Measurements from ENCODE around the gene PRKN.
"Not testable (repeated sequence)": the region's sequence is repeated elsewhere in the genome, so short reads cannot be mapped to it uniquely, and the experiment has no call there.

Gene PRKN

GRCh38 chr6:161346717-161347116 is 1380.8 kb downstream of the PRKN start:
- in situ Hi-C loops (cut with MboI; ENCODE audit: low pct_unique_long_range_greater_than_20kb, low sequenced_read_pairs, unreplicated experiment), result no loop called here
- TF ChIP-seq CTCF (IDR thresholded peaks at IDR 0.05; ENCODE audit: extremely low read depth, insufficient read depth, missing control alignments), result no peak
- DNase-seq (ENCODE audit: low spot score), result no peak

- no peak for DNase-seq (ENCODE audit: low spot score)
- in situ Hi-C loops (cut with MboI; ENCODE audit: low pct_unique_long_range_greater_than_20kb, low sequenced_read_pairs, unreplicated experiment), result no loop called here
- no peak for TF ChIP-seq CTCF (IDR thresholded peaks at IDR 0.05; ENCODE audit: extremely low read depth, insufficient read depth, missing control alignments)
These were observed 1382.9 kb downstream of the PRKN start for GRCh38 chr6:161344626-161345025.

GRCh38 chr6:161342039-161342438 is 1385.5 kb downstream of the PRKN start:
- no peak for TF ChIP-seq CTCF (IDR thresholded peaks at IDR 0.05; ENCODE audit: extremely low read depth, insufficient read depth, missing control alignments)
- no peak for DNase-seq (ENCODE audit: low spot score)
- in situ Hi-C loops (cut with MboI; ENCODE audit: low pct_unique_long_range_greater_than_20kb, low sequenced_read_pairs, unreplicated experiment), result no loop called here

GRCh38 chr6:161341638-161342037 is 1385.9 kb downstream of the PRKN start:
- no peak for DNase-seq (ENCODE audit: low spot score)
- no peak for TF ChIP-seq CTCF (IDR thresholded peaks at IDR 0.05; ENCODE audit: extremely low read depth, insufficient read depth, missing control alignments)
- in situ Hi-C loops (cut with MboI; ENCODE audit: low pct_unique_long_range_greater_than_20kb, low sequenced_read_pairs, unreplicated experiment), result no loop called here

DNA sequence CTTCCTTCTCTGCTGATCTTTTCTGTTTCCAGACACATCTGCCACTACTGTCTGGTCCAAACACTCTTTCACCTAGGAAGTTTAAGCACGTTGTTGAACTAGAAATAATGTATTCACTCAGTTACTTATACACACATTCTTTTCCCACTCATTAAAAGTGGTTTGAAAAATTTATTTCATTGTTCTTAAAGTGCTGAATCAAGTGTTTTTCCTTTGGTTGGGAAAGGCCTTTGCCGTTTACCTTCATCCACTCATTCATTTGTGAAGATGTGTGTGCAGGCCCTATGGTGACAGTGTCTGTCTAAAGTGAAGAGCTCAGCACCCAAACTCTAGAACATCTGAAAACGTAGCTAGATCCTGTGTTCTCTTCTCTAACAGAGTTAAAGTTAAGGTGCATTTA is 1389.6 kb downstream of the PRKN start:
- in situ Hi-C loops (cut with MboI; ENCODE audit: low pct_unique_long_range_greater_than_20kb, low sequenced_read_pairs, unreplicated experiment), result no loop called here
- DNase-seq (ENCODE audit: low spot score), result no peak
- no peak for TF ChIP-seq CTCF (IDR thresholded peaks at IDR 0.05; ENCODE audit: extremely low read depth, insufficient read depth, missing control alignments)

DNA sequence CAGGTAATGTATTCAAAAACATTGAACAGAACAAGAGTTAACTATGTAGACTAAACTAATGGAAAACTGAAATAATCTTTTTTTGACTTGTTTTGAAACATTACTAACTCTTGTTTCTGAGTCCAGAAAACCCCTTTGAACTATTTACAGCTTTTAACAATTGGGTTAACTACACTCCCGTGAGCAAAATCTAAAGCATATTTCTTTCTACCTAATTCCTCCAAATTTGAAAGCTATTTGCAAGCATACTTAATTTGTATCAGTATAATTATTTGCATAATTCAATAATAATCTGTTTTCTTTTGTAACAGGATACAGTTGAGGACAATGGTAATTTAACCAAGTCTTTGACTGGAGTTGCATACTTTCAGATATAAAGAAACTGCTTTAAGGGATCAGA is 1391.1 kb downstream of the PRKN start:
- in situ Hi-C loops (cut with MboI; ENCODE audit: low pct_unique_long_range_greater_than_20kb, low sequenced_read_pairs, unreplicated experiment), result no loop called here
- DNase-seq (ENCODE audit: low spot score), result no peak
- TF ChIP-seq CTCF (IDR thresholded peaks at IDR 0.05; ENCODE audit: extremely low read depth, insufficient read depth, missing control alignments), result no peak

DNA sequence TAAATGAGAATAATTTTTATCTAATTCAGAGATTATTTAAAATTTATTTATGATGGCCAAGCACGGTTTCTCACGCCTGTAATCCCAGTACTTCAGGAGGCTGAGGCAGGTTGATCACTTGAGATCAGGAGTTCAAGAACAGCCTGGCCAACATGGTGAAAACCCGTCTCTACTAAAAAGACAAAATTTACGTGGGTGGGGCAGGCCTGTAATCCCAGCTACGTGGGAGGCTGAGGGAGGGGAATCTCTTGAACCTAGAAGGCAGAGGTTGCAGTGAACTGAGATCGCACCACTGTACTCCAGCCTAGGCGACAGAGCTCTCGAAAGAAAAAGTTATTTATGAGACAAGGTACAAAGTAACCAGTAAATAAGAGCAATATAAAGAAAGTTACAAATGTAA is 1394.2 kb downstream of the PRKN start:
- TF ChIP-seq CTCF (IDR thresholded peaks at IDR 0.05; ENCODE audit: extremely low read depth, insufficient read depth, missing control alignments), result no peak
- in situ Hi-C loops (cut with MboI; ENCODE audit: low pct_unique_long_range_greater_than_20kb, low sequenced_read_pairs, unreplicated experiment), result no loop called here

DNA sequence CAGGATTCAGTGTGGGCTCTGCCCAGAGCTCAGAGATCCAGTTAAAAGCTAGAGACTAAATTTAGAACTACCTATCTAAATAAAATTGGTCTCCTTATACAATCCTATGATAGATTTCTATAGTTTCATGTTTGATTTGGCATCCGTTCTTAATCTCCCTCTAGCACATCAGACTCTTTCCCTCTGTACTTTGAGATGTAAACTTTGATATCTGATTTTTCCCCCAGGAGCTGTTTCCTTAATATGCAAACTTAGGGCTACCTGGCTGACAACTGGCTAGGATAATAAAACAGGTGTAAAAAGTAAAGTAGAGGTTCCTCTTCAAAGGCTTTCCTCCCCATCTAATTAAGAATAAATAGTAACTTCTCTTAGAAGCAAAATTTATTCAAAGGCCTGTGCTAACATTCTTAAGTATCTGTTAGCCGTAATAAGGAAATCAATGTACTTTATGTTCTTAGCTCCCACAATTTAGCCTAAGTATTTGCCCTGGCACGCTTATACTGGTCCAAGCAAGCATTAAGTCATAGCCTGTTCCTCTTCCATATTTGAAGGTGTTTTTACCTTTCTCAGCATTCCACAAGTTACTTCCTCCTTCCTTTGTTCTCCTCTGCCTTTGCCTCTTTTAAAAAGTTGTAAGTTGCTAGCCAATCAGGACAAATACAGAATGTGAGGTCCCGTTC is 1396.0 kb downstream of the PRKN start:
- in situ Hi-C loops (cut with MboI; ENCODE audit: low pct_unique_long_range_greater_than_20kb, low sequenced_read_pairs, unreplicated experiment); DNase-seq (ENCODE audit: low spot score): not testable (repeated sequence)

More for the DNA sequence above, 1394.2 kb downstream of the PRKN start:
- no peak for DNase-seq (ENCODE audit: low spot score)
